Endothelial cell of umbilical vein (primary cell): ENCODE results near the gene ZCWPW2. TPM values are rescaled to one million over a fixed set of nuclear protein-coding genes. Genes with fewer than 3 reads are reported as not detected.

ENCODE experiments used
- BruUV-seq: library from RNA; stranded (reverse); fragments of 400-500 nt; replicated peaks from 2 replicates; lab custom pipeline; 2021; lab: Mats Ljungman, UMichigan
- CTCF ChIA-PET: fragments of 300-600, 350-600 bp; sonication (Branson Sonifier 250); formaldehyde crosslinking; loops from one replicate; lab custom pipeline; 2021; ENCODE audit warnings: antibody characterized with exemption, inconsistent platforms; lab: Charles Lee
- POLR2A ChIA-PET: fragments of 300-600, 350-600 bp; sonication (Branson Sonifier 250); formaldehyde crosslinking; loops from one replicate; lab custom pipeline; 2021; ENCODE audit warnings: antibody characterized with exemption, inconsistent platforms; lab: Charles Lee
- DNase-seq: peaks from one replicate; pipeline ENCODE4 v3.0.0-alpha.2; 2011; ENCODE audit warnings: low read depth, low spot score
- FAIRE-seq: peaks from 2 replicates; lab custom pipeline; 2011; peaks lifted over from hg19 to GRCh38; lab: Jason Lieb, UNC
- H2AFZ ChIP-seq: 2 replicates; pipeline ENCODE4 v1.6.0; 2012; ENCODE audit warnings: low read depth, low read length, control low read depth, inconsistent platforms
- H3K27ac ChIP-seq: 2 replicates; pipeline ENCODE4 v1.5.1; 2011; ENCODE audit warnings: low read depth, mild to moderate bottlenecking, control low read depth, low read length, moderate library complexity; ENCODE audit not compliant: insufficient read depth
- H3K27me3 ChIP-seq, 2 experiments: 2 replicates each; pipeline versions ENCODE4 v1.6.0 to v1.6.1; 2011; ENCODE audit warnings: low read length in 2 of 2, mixed read lengths in 1 of 2; ENCODE audit not compliant: control insufficient read depth in 2 of 2, insufficient read depth in 2 of 2
- H3K36me3 ChIP-seq, 2 experiments: 2 replicates in 1 of 2; 3 replicates in 1 of 2; pipeline ENCODE4 v1.5.1; 2011; ENCODE audit warnings: low read length in 2 of 2, mild to moderate bottlenecking in 1 of 2, moderate library complexity in 1 of 2; ENCODE audit not compliant: control insufficient read depth in 2 of 2, insufficient read depth in 2 of 2; ENCODE audit errors: extremely low read depth in 1 of 2
- H3K4me1 ChIP-seq: 3 replicates; pipeline ENCODE4 v1.5.1; 2011; ENCODE audit warnings: mild to moderate bottlenecking, low read length; ENCODE audit not compliant: control insufficient read depth, insufficient read depth; ENCODE audit errors: extremely low read depth
- H3K4me2 ChIP-seq: 2 replicates; pipeline ENCODE4 v1.6.1; 2011; ENCODE audit warnings: low read length, control low read depth, mixed read lengths; ENCODE audit not compliant: insufficient read depth
- H3K4me3 ChIP-seq, 3 experiments: fragments of 200-600 bp in 1 of 3; sonication (generic), shearing (Covaris generic) in 1 of 3; replicated peaks in 1 of 3; 2 replicates each; pipeline ENCODE4 v1.5.1; 2011 to 2016; ENCODE audit warnings: control low read depth in 3 of 3, low read length in 3 of 3, mild to moderate bottlenecking in 2 of 3, inconsistent platforms in 1 of 3, low read depth in 1 of 3, moderate library complexity in 1 of 3; ENCODE audit not compliant: insufficient read depth in 1 of 3
- H3K79me2 ChIP-seq: 2 replicates; pipeline ENCODE4 v1.6.0; 2012; ENCODE audit warnings: low read length, inconsistent platforms; ENCODE audit not compliant: control insufficient read depth, insufficient read depth
- H3K9ac ChIP-seq: replicated peaks from 2 replicates; pipeline ENCODE3; 2011; ENCODE audit warnings: low read length, control low read depth; ENCODE audit not compliant: insufficient read depth; ENCODE audit errors: extremely low read depth
- H3K9me1 ChIP-seq: replicated peaks from 3 replicates; pipeline ENCODE4 v1.6.0; 2011; ENCODE audit warnings: mild to moderate bottlenecking, low read length; ENCODE audit not compliant: control insufficient read depth, insufficient read depth; ENCODE audit errors: extremely low read depth
- H3K9me3 ChIP-seq: replicated peaks from 2 replicates; pipeline ENCODE4 v1.5.1; 2012; ENCODE audit warnings: low read length, inconsistent platforms; ENCODE audit not compliant: control insufficient read depth, insufficient read depth
- H4K20me1 ChIP-seq: replicated peaks from 2 replicates; pipeline ENCODE3; 2011; ENCODE audit warnings: mild to moderate bottlenecking, low read length; ENCODE audit not compliant: control insufficient read depth, insufficient read depth; ENCODE audit errors: extremely low read depth
- CTCF ChIP-seq, 2 donors: IDR thresholded peaks; 1 replicate in 1 of 2; 2 replicates in 1 of 2; pipeline ENCODE4 v1.5.1; 2011; ENCODE audit warnings: low read length in 2 of 2, mild to moderate bottlenecking in 2 of 2, moderate library complexity in 2 of 2, control low read depth in 1 of 2, inconsistent platforms in 1 of 2, low read depth in 1 of 2; ENCODE audit not compliant: insufficient read depth in 1 of 2; ENCODE audit errors: extremely low read depth in 1 of 2
- EZH2 ChIP-seq: IDR thresholded peaks from 2 replicates; pipeline ENCODE4 v1.6.1; 2012; ENCODE audit warnings: borderline replicate concordance, low read depth, mild to moderate bottlenecking, moderate library complexity, low read length, inconsistent platforms; ENCODE audit not compliant: severe bottlenecking
- FOS ChIP-seq: IDR thresholded peaks from 2 replicates; pipeline ENCODE4 v1.6.1; 2011; ENCODE audit warnings: mild to moderate bottlenecking, low read length, moderate library complexity, borderline replicate concordance; ENCODE audit not compliant: insufficient read depth
- GATA2 ChIP-seq: IDR thresholded peaks from 2 replicates; pipeline ENCODE4 v1.7.0; 2011; ENCODE audit warnings: low read depth, mild to moderate bottlenecking, moderate library complexity, mixed read lengths, low read length; ENCODE audit not compliant: insufficient read length, insufficient read depth
- JUN ChIP-seq: IDR thresholded peaks from 2 replicates; pipeline ENCODE4 v1.6.1; 2011; ENCODE audit warnings: borderline replicate concordance, low read depth; ENCODE audit not compliant: insufficient read length, insufficient read depth
- MAX ChIP-seq: IDR thresholded peaks from 2 replicates; pipeline ENCODE4 v1.6.1; 2011; ENCODE audit not compliant: insufficient read depth, insufficient read length
- MYC ChIP-seq: IDR thresholded peaks from one replicate; pipeline ENCODE4 v1.6.1; 2011; ENCODE audit warnings: mild to moderate bottlenecking, low read depth, low read length
- POLR2A ChIP-seq: IDR thresholded peaks from 2 replicates; pipeline ENCODE4 v1.6.1; 2012; ENCODE audit warnings: low read depth, mild to moderate bottlenecking, control low read depth, low read length
- POLR2AphosphoS5 ChIP-seq: IDR thresholded peaks from 2 replicates; pipeline ENCODE4 v1.6.1; 2012; ENCODE audit warnings: low read depth, mild to moderate bottlenecking, control low read depth, low read length, moderate library complexity; ENCODE audit not compliant: insufficient read depth
- dilution Hi-C: fragments of 300-500 bp; cut with MboI; formaldehyde crosslinking; loops from one replicate; pipeline ENCODE4 v1.15.0; 2019; ENCODE audit warnings: low sequenced_read_pairs; ENCODE audit not compliant: extremely low pct_ligation_motif_present
- intact Hi-C: fragments of 100-400 bp; cut with micrococcal nuclease; formaldehyde crosslinking; loops from one replicate; pipeline ENCODE4 v1.10.0; 2022
- polyA plus RNA-seq, 4 experiments: library from polyadenylated mRNA; depleted of rRNA in 3 of 4; stranded (reverse) in 3 of 4; unstranded in 1 of 4; fragments of >200 nt; gene quantifications; 2 replicates each; pipeline versions ENCODE4 v1.2.1 to v1.2.3, GENCODE V29; 2011 to 2012; ENCODE audit warnings: missing spikeins in 1 of 4
- total RNA-seq: library from RNA; stranded (reverse); gene quantifications from 2 replicates; pipeline ENCODE4 v1.2.3, GENCODE V29; 2021

The ZCWPW2 gene
- total and polyA plus RNA-seq, 2 donors (not counting 3 experiments of a cell fraction or from before 2014, with no cell fraction given) = 0.04 to 0.40 TPM

GRCh38 chr3:28326458-28326926 lies 22.0 kb upstream of the ZCWPW2 start:
- Histone ChIP-seq H2AFZ (no peak overlapping the region), H3K9me3 (no peaks in the 10 kb centered on the region), H3K4me3 (no peak overlapping the region), H3K36me3 (peaks cover 2% of the 10 kb centered on the region in 2 experiments), H4K20me1 (no peaks in the 10 kb centered on the region), H3K4me1 (no peaks in the 10 kb centered on the region), H3K27me3 (no peaks in the 10 kb centered on the region), H3K79me2 (no peaks in the 10 kb centered on the region), H3K4me2 (no peak overlapping the region), H3K27ac (no peak overlapping the region), H3K9ac (no peak overlapping the region), H3K9me1 (no peaks in the 10 kb centered on the region)
- CTCF ChIA-PET = interaction anchor here (1.0 to 6.2 kb wide), 8 partner anchors 8 to 614 kb away, joined by 3 to 193 read pairs (median 6); no protein-coding TSS in a partner anchor
- no peak for FAIRE-seq
- no TSS peak for BruUV-seq
- POLR2A ChIA-PET = interaction anchor here (0.7 kb wide), 1 partner anchor 732 kb away, joined by 6 read pairs; no protein-coding TSS in a partner anchor
- no peak for TF ChIP-seq EZH2
- no peak for TF ChIP-seq FOS
- TF ChIP-seq CTCF (IDR thresholded peaks at IDR 0.05; ENCODE audit: extremely low read depth in 1 of 2, insufficient read depth in 1 of 2, low read depth in 1 of 2, low read length in 2 of 2) = no peak
- no peak for TF ChIP-seq POLR2A
- no peak for TF ChIP-seq GATA2
- no peak for TF ChIP-seq MAX
- TF ChIP-seq JUN = no peak
- TF ChIP-seq MYC = no peak
- no peak for TF ChIP-seq POLR2AphosphoS5
- dilution Hi-C loops (no loop called here), intact Hi-C loops (no loop called here)
- DNase-seq = no peak
